Uterus (tissue), 4 donors: ENCODE data around the gene TMC5. TPM values are rescaled to one million over a fixed set of nuclear protein-coding genes. Genes with fewer than 3 reads are reported as not detected.
"Not testable (repeated sequence)": the region's sequence is repeated elsewhere in the genome, so short reads cannot be mapped to it uniquely, and the experiment has no call there.

Source experiments
- DNase-seq, 2 donors: peaks; one replicate each; pipeline ENCODE4 v3.0.0-alpha.2; 2019 to 2020
- H3K27ac ChIP-seq, 2 donors: fragments of 200-600 bp; sonication (generic); 1 replicate in 1 of 2; 2 replicates in 1 of 2; pipeline ENCODE4 v1.5.1; 2016 to 2018
- H3K27me3 ChIP-seq, 2 donors: fragments of 200-600 bp; sonication (generic); one replicate each; pipeline ENCODE4 v1.5.1; 2018 to 2019; ENCODE audit warnings: control low read depth in 1 of 2
- H3K36me3 ChIP-seq, 2 donors: fragments of 200-600 bp; sonication (generic); one replicate each; pipeline ENCODE4 v1.5.1; 2019; ENCODE audit warnings: control low read depth in 1 of 2
- H3K4me1 ChIP-seq, 2 donors: fragments of 200-600 bp; sonication (generic); one replicate each; pipeline ENCODE4 v1.5.1; 2018 to 2019; ENCODE audit warnings: control low read depth in 1 of 2
- H3K4me3 ChIP-seq, 2 donors: fragments of 200-600 bp; sonication (generic); 1 replicate in 1 of 2; 2 replicates in 1 of 2; pipeline ENCODE4 v1.5.1; 2018 to 2019; ENCODE audit warnings: mild to moderate bottlenecking in 1 of 2
- H3K9me3 ChIP-seq, 2 donors: fragments of 200-600 bp; sonication (generic); one replicate each; pipeline ENCODE4 v1.5.1; 2019; ENCODE audit warnings: control low read depth in 1 of 2
- POLR2A ChIP-seq, 2 donors: fragments of 450-650 bp; IDR thresholded peaks; one replicate each; pipeline ENCODE4 v1.6.1; 2016; ENCODE audit warnings: antibody characterized with exemption in 2 of 2, mild to moderate bottlenecking in 1 of 2, moderate library complexity in 1 of 2
- intact Hi-C: fragments of 100-400 bp; cut with DNase I; formaldehyde crosslinking; loops from one replicate; pipeline ENCODE4 v1.15.1; 2023; ENCODE audit warnings: low total_unique reads
- total RNA-seq, 4 donors: library from RNA; depleted of rRNA in 3 of 4; stranded (reverse); fragments of >200 nt in 3 of 4; gene quantifications; one replicate each; pipeline versions ENCODE4 v1.1.0 to v1.2.4, GENCODE V29; 2014 to 2023
- TF ChIP-seq, protein P1 (sequence below), 4 experiments: fragments of 200-600 bp in 2 of 4; fragments of 450-650 bp in 2 of 4; sonication (generic) in 2 of 4; IDR thresholded peaks; one replicate each; pipeline ENCODE4 v1.5.1; 2016 to 2019; ENCODE audit warnings: antibody characterized with exemption in 4 of 4, mild to moderate bottlenecking in 2 of 4, moderate library complexity in 1 of 4
- donor health status: DM: yes; HTN: yes; CAD: no.

Gene TMC5
- total RNA-seq, 4 donors from 2014 or later: under 0.01 to 2.7 TPM; not detected in 2

DNA sequence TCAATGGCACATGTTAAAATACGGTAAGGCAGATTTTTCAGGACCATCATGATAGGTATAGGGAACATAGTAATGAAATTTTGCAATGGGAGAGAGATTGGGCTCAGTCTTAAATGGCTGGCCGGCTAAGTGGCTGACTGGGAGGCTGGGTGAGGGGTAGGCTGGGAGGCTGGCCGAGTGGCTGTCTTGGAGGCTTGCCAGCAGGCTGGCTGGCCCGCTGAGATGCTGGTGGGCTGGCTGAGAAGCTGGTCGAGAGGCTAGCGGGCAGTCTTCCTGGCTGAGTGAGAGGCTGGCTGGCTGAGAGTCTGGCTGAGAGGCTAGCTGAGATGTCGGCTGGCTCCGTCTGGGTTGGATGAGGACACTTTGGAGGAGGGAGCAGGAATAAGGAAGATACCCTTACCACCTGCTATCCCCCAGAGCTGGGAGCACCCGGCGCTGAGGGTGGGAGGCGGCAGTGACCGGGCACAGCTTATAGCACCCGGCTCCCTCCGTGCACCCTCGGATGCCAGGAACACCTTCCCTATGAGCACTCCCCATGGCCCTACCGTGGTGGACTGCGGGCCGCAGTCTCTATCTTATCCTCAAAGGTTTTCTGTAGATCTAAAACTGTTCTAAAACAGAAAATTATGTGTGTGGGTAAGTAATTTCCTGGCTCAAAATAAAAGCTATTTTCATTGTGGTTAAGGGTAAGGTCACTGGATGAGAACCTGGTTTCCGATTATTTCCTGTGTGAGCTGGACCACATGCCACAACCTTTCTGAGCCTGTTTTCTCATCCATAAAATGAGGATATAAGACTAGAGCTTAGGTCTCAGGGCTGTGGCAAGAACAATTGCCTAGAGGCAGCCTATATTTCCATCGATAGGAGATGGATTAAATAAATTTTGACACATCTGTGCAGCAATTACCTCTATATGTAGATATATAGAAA, 34.5 kb upstream of the TMC5 start:
- Histone ChIP-seq H3K4me3 (no peak overlapping the region), H3K4me1 (no peaks in the 10 kb centered on the region), H3K36me3 (no peaks in the 10 kb centered on the region), H3K27me3 (no peaks in the 10 kb centered on the region), H3K9me3 (no peaks in the 10 kb centered on the region), H3K27ac (no peak overlapping the region)
- intact Hi-C loops: loop anchor here (5.0 kb wide), 1 partner anchor 301 kb away; no protein-coding TSS in a partner anchor
- no peak for DNase-seq
- TF ChIP-seq, protein P1, sequence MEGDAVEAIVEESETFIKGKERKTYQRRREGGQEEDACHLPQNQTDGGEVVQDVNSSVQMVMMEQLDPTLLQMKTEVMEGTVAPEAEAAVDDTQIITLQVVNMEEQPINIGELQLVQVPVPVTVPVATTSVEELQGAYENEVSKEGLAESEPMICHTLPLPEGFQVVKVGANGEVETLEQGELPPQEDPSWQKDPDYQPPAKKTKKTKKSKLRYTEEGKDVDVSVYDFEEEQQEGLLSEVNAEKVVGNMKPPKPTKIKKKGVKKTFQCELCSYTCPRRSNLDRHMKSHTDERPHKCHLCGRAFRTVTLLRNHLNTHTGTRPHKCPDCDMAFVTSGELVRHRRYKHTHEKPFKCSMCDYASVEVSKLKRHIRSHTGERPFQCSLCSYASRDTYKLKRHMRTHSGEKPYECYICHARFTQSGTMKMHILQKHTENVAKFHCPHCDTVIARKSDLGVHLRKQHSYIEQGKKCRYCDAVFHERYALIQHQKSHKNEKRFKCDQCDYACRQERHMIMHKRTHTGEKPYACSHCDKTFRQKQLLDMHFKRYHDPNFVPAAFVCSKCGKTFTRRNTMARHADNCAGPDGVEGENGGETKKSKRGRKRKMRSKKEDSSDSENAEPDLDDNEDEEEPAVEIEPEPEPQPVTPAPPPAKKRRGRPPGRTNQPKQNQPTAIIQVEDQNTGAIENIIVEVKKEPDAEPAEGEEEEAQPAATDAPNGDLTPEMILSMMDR (IDR thresholded peaks at IDR 0.05): no peak
- no peak for TF ChIP-seq POLR2A (IDR thresholded peaks at IDR 0.05)

DNA sequence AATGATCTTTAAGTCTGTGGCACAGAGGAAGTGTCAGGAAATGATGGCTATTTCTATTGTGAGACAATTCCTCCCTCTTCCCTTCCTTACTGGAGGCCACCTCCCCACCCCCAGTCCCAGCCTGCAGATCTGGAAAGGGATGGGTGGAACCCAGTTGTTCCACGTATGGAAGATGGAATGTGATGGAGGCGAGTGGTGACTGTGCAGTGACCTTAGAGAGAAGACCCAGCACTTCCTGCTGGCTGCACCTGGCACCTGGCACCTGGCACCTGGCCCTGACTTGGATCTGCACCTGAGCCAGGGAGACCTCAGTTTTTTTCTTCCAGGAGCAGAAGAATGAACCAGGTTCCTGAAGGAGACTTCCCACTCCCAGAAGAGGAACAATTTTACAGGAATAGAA, 33.0 kb upstream of the TMC5 start:
- no peaks in the 10 kb centered on the region for H3K4me1 ChIP-seq
- no peak overlapping the region for H3K4me3 ChIP-seq
- no peaks in the 10 kb centered on the region for H3K36me3 ChIP-seq
- TF ChIP-seq, protein P1 (IDR thresholded peaks at IDR 0.05): no peak
- no peak for TF ChIP-seq POLR2A (IDR thresholded peaks at IDR 0.05)
- no peaks in the 10 kb centered on the region for H3K9me3 ChIP-seq
- intact Hi-C loops: loop anchor here (5.0 kb wide), 1 partner anchor 302 kb away; no protein-coding TSS in a partner anchor
- DNase-seq: no peak
- H3K27me3 ChIP-seq: no peaks in the 10 kb centered on the region
- no peak overlapping the region for H3K27ac ChIP-seq

DNA sequence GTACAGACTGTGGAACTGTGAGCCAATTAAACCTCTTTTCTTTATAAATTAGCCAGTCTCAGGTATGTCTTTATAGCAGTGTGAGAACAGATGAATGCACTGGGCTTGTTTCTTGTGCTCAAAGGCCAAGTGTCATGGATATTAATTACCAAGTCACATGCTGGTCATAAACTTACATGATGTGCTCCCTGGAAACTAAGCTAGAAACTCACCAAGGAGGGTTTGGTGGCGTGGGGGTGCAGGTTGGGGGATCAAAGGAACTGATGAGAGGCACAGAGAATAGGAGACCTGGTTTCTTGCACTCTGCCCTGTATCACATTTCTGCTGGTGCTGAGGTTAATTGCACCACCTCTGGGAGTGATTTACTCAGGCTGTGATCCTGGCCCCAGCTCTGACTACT, 31.2 kb upstream of the TMC5 start:
- intact Hi-C loops: no loop called here
- DNase-seq: no peak
- Histone ChIP-seq H3K4me3 (no peak overlapping the region), H3K27me3 (no peaks in the 10 kb centered on the region), H3K27ac (no peak overlapping the region), H3K4me1 (no peaks in the 10 kb centered on the region), H3K36me3 (no peaks in the 10 kb centered on the region), H3K9me3 (no peaks in the 10 kb centered on the region)
- TF ChIP-seq POLR2A (IDR thresholded peaks at IDR 0.05): no peak
- TF ChIP-seq, protein P1 (IDR thresholded peaks at IDR 0.05): no peak

DNA sequence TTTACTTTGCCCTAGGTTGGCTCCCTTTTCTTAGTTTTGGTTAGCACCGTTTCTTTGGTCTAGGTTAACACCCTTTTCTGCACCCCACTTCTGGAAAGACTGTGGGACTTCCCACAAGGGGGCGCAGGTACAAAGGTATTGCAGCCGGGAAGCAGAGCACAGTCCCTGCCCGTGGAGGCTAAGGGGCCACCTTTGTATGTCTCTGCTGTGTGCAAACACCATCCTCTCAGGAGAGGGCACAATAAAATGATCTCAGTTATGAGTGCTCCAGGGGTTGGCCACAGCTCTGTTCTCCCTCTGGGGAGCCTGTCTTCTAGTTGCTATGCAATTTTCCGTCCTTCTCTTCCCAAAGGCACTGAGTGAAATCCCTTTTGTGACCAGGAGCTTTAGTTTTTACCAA, 28.4 kb upstream of the TMC5 start:
- intact Hi-C loops: no loop called here
- Histone ChIP-seq H3K27ac (no peak overlapping the region), H3K4me3 (no peak overlapping the region), H3K4me1 (no peaks in the 10 kb centered on the region), H3K36me3 (no peaks in the 10 kb centered on the region), H3K9me3 (no peaks in the 10 kb centered on the region), H3K27me3 (peaks cover 0 to 3% of the 10 kb centered on the region in 2 donors)
- DNase-seq: no peak
- no peak for TF ChIP-seq POLR2A (IDR thresholded peaks at IDR 0.05)
- TF ChIP-seq, protein P1 (IDR thresholded peaks at IDR 0.05): peak in 1 of 4 experiments; percentile 24

DNA sequence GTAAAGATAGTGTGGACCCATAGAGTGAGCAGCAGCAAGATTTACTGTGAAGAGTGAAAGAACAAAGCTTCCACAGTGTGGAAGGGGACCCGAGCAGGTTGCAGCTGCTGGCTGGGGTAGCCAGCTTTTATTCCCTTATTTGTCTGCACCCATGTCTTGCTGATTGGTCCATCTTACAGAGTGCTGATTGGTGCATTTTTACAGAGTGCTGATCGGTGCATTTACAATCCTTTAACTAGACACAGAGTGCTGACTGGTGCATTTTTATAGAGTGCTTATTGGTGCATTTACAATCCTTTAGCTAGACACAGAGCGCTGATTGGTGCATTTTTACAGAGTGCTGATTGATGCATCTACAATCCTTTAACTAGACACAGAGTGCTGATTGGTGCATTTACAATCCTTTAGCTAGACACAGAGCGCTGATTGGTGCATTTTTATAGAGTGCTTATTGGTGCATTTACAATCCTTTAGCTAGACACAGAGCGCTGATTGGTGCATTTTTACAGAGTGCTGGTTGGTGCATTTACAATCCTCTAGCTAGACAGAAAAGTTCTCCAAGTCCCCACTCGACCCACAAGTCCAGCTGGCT, 26.4 kb upstream of the TMC5 start:
- H3K27ac ChIP-seq, H3K4me3 ChIP-seq, H3K4me1 ChIP-seq, H3K36me3 ChIP-seq, H3K9me3 ChIP-seq, DNase-seq, H3K27me3 ChIP-seq, intact Hi-C loops: not testable (repeated sequence)
